Measurements from ENCODE around the gene POMGNT2. TPM values are rescaled to one million over a fixed set of nuclear protein-coding genes. Genes with fewer than 3 reads are reported as not detected.

The POMGNT2 gene
- total and polyA plus RNA-seq, 5 experiments from 2014 or later: 5.5 to 10.3 (median 6.3) TPM

DNA sequence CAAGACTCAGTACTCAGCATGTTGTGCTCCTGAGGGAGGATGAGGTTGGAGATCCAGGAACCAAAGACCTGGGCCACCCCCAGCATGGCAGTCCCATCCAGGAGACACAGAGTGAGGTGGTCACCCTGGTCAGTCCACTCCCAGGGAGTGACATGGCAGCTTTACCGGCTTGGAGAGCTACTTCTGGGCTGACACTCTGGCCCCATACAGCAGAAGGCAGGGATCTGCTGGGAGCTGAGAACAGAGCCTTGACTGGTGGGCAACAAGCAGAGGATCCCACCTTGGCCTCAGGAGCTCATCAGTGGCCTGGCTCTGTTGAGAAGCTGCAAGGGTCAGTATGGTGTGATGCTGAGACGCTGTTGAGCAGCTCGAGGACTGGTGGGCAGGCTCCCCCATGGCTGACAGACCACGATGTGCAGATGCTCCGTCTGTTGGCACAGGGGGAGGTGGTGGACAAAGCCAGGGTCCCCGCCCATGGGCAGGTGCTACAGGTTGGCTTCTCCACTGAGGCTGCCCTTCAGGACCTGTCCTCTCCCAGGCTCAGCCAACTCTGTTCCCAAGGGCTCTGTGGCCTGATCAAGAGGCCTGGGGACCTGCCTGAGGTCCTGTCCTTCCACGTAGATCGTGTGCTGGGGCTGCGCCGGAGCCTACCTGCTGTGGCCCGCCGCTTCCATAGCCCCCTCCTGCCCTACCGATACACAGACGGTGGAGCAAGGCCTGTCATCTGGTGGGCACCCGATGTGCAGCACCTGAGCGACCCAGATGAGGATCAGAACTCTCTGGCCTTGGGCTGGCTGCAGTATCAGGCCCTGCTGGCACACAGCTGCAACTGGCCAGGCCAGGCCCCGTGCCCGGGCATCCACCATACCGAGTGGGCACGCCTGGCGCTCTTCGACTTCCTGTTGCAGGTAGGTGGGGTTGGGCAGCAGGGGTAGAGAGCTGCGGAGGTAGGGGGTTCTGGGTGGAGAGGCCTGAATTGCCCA, 72.9 kb downstream of the POMGNT2 start:
- ATAC-seq (no peak), DNase-seq (no peak)
- no peak overlapping the region for H3K27ac Mint-ChIP-seq
- H3K4me3 Mint-ChIP-seq: no peak overlapping the region
- H3K36me3 Mint-ChIP-seq: peaks cover 0 to 2% (median 0%) of the 10 kb centered on the region in 3 donors
- H3K4me1 Mint-ChIP-seq: peaks cover 14 to 38% (median 26%) of the 10 kb centered on the region in 4 donors
- POLR2A ChIA-PET: interaction anchor here (0.9 to 1.6 kb wide), 2 partner anchors 9 to 10 kb away, joined by 3 to 5 read pairs; no protein-coding TSS in a partner anchor
- no peaks in the 10 kb centered on the region for H3K27me3 Mint-ChIP-seq
- peaks cover 0 to 1% (median 0%) of the 10 kb centered on the region in 9 donors for H3K9me3 Mint-ChIP-seq

DNA sequence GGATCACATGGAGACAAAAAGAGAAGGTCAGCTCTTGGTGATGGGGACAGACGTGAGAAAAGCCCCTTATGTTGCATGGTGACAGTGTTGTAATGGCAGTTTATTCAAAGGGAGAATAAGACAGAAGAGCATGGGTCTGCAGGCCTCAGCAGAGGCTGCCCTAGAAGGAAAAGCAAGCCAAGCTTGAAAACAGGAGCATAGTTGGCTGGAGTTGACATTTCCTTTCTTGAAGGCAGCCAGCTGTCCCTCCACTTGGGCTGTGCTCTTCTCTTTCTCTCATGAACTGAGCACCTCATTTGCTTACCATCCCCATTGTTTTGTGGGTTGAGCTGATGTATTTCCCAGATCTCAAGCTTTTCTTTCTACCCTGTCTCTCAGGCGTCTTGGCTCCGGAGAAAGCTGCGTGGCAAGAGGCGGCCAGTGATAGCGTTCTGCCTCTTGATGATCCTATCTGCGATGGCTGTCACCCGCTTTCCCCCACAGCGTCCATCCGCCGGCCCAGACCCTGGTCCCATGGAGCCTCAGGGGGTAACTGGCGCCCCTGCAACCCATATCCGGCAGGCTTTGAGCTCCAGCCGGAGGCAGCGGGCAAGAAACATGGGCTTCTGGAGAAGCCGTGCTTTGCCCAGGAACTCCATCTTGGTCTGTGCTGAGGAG, 73.9 kb downstream of the POMGNT2 start:
- DNase-seq: no peak
- Mint-ChIP-seq H3K36me3 (peaks cover 0 to 2% (median 0%) of the 10 kb centered on the region in 3 donors), H3K27me3 (no peaks in the 10 kb centered on the region), H3K27ac (peak overlapping the region in 1 of 10 donors; percentile 1), H3K9me3 (peaks cover 0 to 1% (median 0%) of the 10 kb centered on the region in 9 donors), H3K4me1 (peaks cover 16 to 41% (median 24%) of the 10 kb centered on the region in 4 donors), H3K4me3 (no peak overlapping the region)
- ATAC-seq: no peak
- POLR2A ChIA-PET: interaction anchor here (0.5 to 0.9 kb wide), 2 partner anchors 10 to 17 kb away, joined by 3 read pairs; no protein-coding TSS in a partner anchor

DNA sequence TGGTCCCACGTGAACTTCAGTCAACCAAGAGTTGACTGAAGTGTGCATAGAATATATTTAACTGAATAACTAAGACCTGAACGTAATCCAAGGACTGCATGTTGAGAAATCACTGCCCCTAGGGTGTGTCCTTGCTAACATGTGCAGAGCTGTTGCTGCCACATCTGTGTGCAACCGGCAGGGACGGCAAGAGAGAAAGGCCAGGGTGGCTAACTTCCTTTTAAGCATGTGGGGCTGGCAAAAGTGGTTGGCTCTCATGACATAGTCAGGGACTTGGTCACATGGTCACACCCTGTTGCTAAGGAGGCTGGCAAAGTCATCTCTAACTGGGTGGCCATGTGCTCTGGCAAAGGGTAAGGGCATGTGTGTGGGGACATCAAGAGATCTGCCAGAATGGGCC, 74.4 kb downstream of the POMGNT2 start:
- H3K36me3 Mint-ChIP-seq: peaks cover 0 to 2% (median 0%) of the 10 kb centered on the region in 3 donors
- H3K27me3 Mint-ChIP-seq: no peaks in the 10 kb centered on the region
- H3K4me3 Mint-ChIP-seq: no peak overlapping the region
- DNase-seq: no peak
- peak overlapping the region in 1 of 10 donors; percentile 1 for H3K27ac Mint-ChIP-seq
- peaks cover 0 to 1% (median 0%) of the 10 kb centered on the region in 9 donors for H3K9me3 Mint-ChIP-seq
- H3K4me1 Mint-ChIP-seq: peaks cover 15 to 43% (median 23%) of the 10 kb centered on the region in 4 donors
- POLR2A ChIA-PET: interaction anchor here (0.5 kb wide), 1 partner anchor 18 kb away, joined by 3 read pairs; no protein-coding TSS in a partner anchor
- no peak for ATAC-seq

DNA sequence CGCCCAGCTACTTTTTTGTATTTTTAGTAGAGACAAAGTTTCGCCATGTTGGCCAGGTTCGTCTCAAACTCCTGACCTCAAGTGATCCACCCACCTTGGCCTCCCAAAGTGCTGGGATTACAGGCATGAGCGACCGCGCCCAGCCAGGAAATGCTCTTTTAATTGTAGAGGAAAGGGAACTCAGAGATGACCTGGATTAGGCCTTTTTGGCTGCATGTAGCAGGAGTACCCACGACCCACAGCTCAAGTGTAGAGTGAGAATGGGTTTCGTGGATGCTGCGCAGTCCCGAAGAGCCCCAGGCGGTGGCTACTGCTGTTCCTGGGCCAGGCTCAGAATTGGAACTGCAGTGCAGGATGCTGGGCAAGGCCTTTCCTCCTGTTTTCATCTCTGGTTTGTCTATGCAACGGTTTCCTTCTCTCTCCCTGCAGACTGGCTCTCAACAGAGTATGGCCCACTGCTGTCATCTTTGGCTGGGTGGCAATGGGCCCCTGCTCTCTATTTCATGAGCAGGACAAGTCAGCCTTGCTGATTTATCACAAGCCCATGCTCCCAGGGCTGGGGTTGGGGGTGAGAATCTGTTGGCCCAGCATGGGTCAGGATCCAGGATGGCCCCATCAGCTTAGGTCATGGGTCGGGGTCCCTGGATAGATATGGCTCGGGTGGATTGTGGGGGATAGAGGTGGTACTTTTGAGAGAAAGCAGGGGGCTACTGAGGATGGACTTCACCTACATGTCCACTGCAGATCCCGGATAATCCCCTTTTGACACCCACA, 75.5 kb downstream of the POMGNT2 start:
- peaks cover 20 to 50% (median 32%) of the 10 kb centered on the region in 4 donors for H3K4me1 Mint-ChIP-seq
- H3K27ac Mint-ChIP-seq: peak overlapping the region in 3 of 10 donors; percentile 37 to 65 (median 56)
- ATAC-seq: no peak
- DNase-seq: no peak
- no peaks in the 10 kb centered on the region for H3K27me3 Mint-ChIP-seq
- POLR2A ChIA-PET: interaction anchor here (0.6 kb wide), 1 partner anchor 107 kb away, joined by 3 read pairs; no protein-coding TSS in a partner anchor
- H3K4me3 Mint-ChIP-seq: no peak overlapping the region
- H3K36me3 Mint-ChIP-seq: peaks cover 0 to 2% (median 0%) of the 10 kb centered on the region in 3 donors
- peaks cover 0 to 1% (median 0%) of the 10 kb centered on the region in 9 donors for H3K9me3 Mint-ChIP-seq

Other genes starting within 250 kb of the POMGNT2 start
- not detected for gene CYP8B1, start 230.2 kb downstream of the POMGNT2 start, total RNA-seq
- gene CYP8B1, start 230.2 kb downstream of the POMGNT2 start, polyA plus RNA-seq: not detected
- gene ZNF662, start 199.9 kb downstream of the POMGNT2 start, total RNA-seq: 10 to 100 TPM; 17.6 to 19.5 TPM
- 1 to 10 TPM in 1 of 3 donors, under 1 TPM in 2; 0.22 to 1.1 (median 0.36) TPM for gene ZNF662, start 199.9 kb downstream of the POMGNT2 start, polyA plus RNA-seq
- gene GASK1A, start 126.8 kb downstream of the POMGNT2 start, total RNA-seq: under 1 TPM in 1 of 2 experiments, not detected in 1; 0.14 TPM
- gene GASK1A, start 126.8 kb downstream of the POMGNT2 start, polyA plus RNA-seq: under 1 TPM in 1 of 3 donors, not detected in 2; 0.09 TPM
- gene SNRK, start 180.5 kb upstream of the POMGNT2 start, total RNA-seq: 100 to 1,000 TPM; 206 to 225 TPM
- gene SNRK, start 180.5 kb upstream of the POMGNT2 start, polyA plus RNA-seq: 10 to 100 TPM; 71.1 to 97.5 (median 90.6) TPM